ENCODE measurements around the gene PRPSAP2. TPM values are rescaled to one million over a fixed set of nuclear protein-coding genes. Genes with fewer than 3 reads are reported as not detected.
A peak's percentile ranks its signal among the peaks of the same experiment; 100 is the strongest.
"Not testable (repeated sequence)": the region's sequence is repeated elsewhere in the genome, so short reads cannot be mapped to it uniquely, and the experiment has no call there.

The PRPSAP2 gene
- total RNA-seq, 1 donor from 2014 or later: 51.4 TPM

GRCh38 chr17:18921912-18922451 is 64.1 kb downstream of the PRPSAP2 start:
- DNase-seq (ENCODE audit: low spot score in 2 of 2, unreplicated experiment in 2 of 2): no peak
- peaks cover 23% of the 10 kb centered on the region for H3K36me3 Mint-ChIP-seq
- no peak overlapping the region for H3K27ac Mint-ChIP-seq
- H3K4me3 Mint-ChIP-seq: no peak overlapping the region
- H3K27me3 Mint-ChIP-seq (ENCODE audit: low read depth): no peaks in the 10 kb centered on the region
- TF ChIP-seq CTCF (IDR thresholded peaks at IDR 0.05; ENCODE audit: unreplicated experiment): no peak
- no peaks in the 10 kb centered on the region for H3K9me3 Mint-ChIP-seq
- H3K4me1 Mint-ChIP-seq: peaks cover 2% of the 10 kb centered on the region

GRCh38 chr17:18922596-18922995 is 64.7 kb downstream of the PRPSAP2 start:
- H3K27me3 Mint-ChIP-seq (ENCODE audit: low read depth); H3K4me1 Mint-ChIP-seq; H3K9me3 Mint-ChIP-seq; DNase-seq (ENCODE audit: low spot score in 2 of 2, unreplicated experiment in 2 of 2); H3K4me3 Mint-ChIP-seq; H3K27ac Mint-ChIP-seq: not testable (repeated sequence)
- H3K36me3 Mint-ChIP-seq: peaks cover 20% of the 10 kb centered on the region

GRCh38 chr17:18925187-18925586 is 67.3 kb downstream of the PRPSAP2 start:
- Mint-ChIP-seq H3K27me3 (ENCODE audit: low read depth) (no peaks in the 10 kb centered on the region), H3K27ac (peak overlapping the region; percentile 2), H3K4me1 (peaks cover 2% of the 10 kb centered on the region), H3K36me3 (peaks cover 26% of the 10 kb centered on the region), H3K4me3 (no peak overlapping the region), H3K9me3 (no peaks in the 10 kb centered on the region)
- no peak for DNase-seq (ENCODE audit: low spot score in 2 of 2, unreplicated experiment in 2 of 2)
- TF ChIP-seq CTCF (IDR thresholded peaks at IDR 0.05; ENCODE audit: unreplicated experiment): no peak

GRCh38 chr17:18928628-18929125 is 70.7 kb downstream of the PRPSAP2 start:
- Mint-ChIP-seq H3K27me3 (ENCODE audit: low read depth) (no peaks in the 10 kb centered on the region), H3K4me3 (no peak overlapping the region), H3K4me1 (no peaks in the 10 kb centered on the region), H3K36me3 (peaks cover 35% of the 10 kb centered on the region), H3K9me3 (no peaks in the 10 kb centered on the region), H3K27ac (no peak overlapping the region)
- no peak for DNase-seq (ENCODE audit: low spot score in 2 of 2, unreplicated experiment in 2 of 2)
- TF ChIP-seq CTCF (IDR thresholded peaks at IDR 0.05; ENCODE audit: unreplicated experiment): no peak

- H3K27me3 Mint-ChIP-seq (ENCODE audit: low read depth): no peaks in the 10 kb centered on the region
- peaks cover 29% of the 10 kb centered on the region for H3K36me3 Mint-ChIP-seq
- H3K27ac Mint-ChIP-seq: no peak overlapping the region
Measured at GRCh38 chr17:18932360-18933055, 74.6 kb downstream of the PRPSAP2 start.

More at GRCh38 chr17:18932360-18933055, 74.6 kb downstream of the PRPSAP2 start:
- no peak for DNase-seq (ENCODE audit: low spot score in 2 of 2, unreplicated experiment in 2 of 2)
- H3K9me3 Mint-ChIP-seq: no peaks in the 10 kb centered on the region
- no peaks in the 10 kb centered on the region for H3K4me1 Mint-ChIP-seq
- H3K4me3 Mint-ChIP-seq: no peak overlapping the region
- TF ChIP-seq CTCF (IDR thresholded peaks at IDR 0.05; ENCODE audit: unreplicated experiment): no peak
